Measurements from ENCODE around the gene CYB561.

Gene CYB561

DNA sequence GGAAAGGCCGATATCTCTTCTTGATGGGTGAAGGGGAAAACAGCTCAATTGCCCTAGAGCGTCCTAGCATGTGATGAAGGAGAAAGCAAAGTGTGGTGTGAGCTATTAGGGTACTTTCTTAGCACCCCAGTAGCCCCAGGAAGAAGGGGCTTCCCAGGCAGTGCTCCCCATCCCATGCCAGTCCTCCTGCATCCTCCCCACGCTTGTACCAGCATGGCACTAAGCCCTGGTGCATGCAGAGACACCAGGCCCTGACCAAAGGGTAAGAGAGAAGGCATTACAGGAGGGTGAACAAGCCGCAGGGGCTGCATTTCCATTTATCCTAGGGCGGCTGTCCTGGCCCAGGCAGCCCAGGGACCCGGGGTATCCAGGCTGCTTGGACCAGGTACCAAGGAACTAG is 3.1 kb downstream of the CYB561 start:
- no peak for DNase-seq (ENCODE audit: low spot score)
- Histone ChIP-seq H3K27ac (no peak overlapping the region), H3K4me3 (no peak overlapping the region)
- TF ChIP-seq, protein P1, sequence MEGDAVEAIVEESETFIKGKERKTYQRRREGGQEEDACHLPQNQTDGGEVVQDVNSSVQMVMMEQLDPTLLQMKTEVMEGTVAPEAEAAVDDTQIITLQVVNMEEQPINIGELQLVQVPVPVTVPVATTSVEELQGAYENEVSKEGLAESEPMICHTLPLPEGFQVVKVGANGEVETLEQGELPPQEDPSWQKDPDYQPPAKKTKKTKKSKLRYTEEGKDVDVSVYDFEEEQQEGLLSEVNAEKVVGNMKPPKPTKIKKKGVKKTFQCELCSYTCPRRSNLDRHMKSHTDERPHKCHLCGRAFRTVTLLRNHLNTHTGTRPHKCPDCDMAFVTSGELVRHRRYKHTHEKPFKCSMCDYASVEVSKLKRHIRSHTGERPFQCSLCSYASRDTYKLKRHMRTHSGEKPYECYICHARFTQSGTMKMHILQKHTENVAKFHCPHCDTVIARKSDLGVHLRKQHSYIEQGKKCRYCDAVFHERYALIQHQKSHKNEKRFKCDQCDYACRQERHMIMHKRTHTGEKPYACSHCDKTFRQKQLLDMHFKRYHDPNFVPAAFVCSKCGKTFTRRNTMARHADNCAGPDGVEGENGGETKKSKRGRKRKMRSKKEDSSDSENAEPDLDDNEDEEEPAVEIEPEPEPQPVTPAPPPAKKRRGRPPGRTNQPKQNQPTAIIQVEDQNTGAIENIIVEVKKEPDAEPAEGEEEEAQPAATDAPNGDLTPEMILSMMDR (IDR thresholded peaks at IDR 0.05), result no peak

DNA sequence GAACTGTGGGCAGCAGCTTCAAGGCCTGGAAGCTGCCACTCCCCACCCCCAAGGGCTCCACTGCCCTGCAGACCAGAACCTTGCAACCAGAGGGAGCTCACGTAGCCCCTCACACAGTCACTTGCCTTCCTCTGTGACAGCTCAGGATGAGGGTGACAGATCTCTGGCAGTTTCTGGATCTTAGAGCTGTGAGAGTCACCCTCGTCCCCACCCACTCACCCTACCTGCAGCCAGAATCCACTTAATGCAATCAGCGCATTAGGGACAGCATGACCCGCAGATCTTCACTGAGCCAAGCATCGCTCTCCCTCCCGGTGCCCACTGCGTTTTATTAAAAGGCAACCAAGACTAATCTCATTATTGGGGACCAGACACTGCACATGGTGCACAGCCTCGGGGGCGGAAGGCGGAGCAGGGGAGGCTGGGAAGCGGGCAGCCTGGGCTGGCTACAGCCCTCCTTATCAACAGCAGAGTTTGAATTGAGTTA is 3.5 kb downstream of the CYB561 start:
- Histone ChIP-seq H3K27ac (no peak overlapping the region), H3K4me3 (no peak overlapping the region)
- TF ChIP-seq, protein P1 (IDR thresholded peaks at IDR 0.05), result no peak
- no peak for DNase-seq (ENCODE audit: low spot score)

DNA sequence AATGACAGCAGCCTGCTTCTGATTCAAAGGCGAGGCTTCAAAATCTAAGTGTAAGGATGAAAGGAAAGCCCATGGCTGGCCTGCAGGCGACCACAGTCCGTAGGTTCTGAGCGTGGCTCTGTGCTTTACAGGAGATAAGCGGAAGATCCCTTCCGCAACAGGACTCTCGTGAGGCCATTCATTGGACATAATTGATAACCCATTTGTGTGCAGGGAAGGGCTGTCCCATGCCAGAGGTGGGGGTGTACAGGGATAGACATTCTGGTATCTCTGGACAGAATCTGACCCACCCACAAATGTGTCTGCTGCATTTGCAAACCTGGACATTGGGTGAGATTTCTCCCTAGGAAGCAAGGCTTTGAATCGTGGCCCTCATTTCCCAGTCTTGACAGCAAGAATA is 4.0 kb downstream of the CYB561 start:
- no peak for DNase-seq (ENCODE audit: low spot score)
- TF ChIP-seq, protein P1 (IDR thresholded peaks at IDR 0.05), result no peak
- Histone ChIP-seq H3K27ac (no peak overlapping the region), H3K4me3 (no peak overlapping the region)

DNA sequence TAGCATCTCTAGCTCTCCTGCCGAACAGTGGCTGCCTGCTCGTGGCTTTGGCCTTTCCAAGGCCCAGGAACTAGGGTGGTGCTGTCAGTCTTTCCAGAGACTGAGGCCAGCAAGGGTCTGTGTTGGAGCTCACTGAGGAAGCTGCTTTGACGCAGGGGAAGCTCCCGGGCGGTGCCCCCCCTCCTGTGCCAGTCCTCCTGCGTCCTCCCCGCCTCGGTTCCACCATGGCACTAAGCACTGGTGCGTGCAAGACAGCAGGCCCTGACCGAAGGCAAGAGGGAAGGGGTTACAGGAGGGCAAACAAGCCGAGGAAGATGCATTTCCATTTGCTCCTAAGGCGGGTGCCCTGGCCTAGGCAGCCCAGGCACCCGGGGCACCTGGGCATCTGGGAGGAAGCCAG is 4.5 kb downstream of the CYB561 start:
- Histone ChIP-seq H3K4me3 (no peak overlapping the region), H3K27ac (no peak overlapping the region)
- TF ChIP-seq, protein P1 (IDR thresholded peaks at IDR 0.05), result no peak
- DNase-seq (ENCODE audit: low spot score), result no peak

DNA sequence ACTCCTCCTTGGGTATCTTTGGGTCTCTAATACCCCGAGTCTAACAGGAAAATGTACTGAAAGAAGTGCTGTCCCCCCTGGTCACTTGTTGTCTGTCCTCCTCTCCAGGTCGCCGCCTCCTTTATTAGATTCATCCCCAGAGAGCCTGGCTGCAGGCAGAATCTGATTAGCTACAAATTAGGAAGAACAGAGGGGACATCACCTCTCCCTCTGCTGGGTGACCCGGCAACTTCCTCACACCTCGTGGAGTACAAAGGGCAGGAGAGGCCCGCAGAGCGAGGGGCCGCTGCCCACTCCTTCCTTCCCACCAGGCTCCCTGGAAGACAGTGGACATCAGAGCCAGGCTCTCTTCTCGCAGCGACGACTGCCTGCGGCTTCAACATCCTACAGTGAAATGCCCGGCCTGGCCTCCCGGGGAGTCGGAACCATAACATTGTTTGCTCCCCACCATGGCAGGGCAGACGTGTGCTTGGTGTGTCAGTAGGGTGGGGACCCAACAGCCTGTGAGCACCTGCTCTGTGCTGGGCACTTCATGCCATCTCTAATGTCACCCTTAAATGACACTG is 5.3 kb downstream of the CYB561 start:
- Histone ChIP-seq H3K27ac (no peak overlapping the region), H3K4me3 (no peak overlapping the region)
- TF ChIP-seq, protein P1 (IDR thresholded peaks at IDR 0.05), result no peak
- DNase-seq (ENCODE audit: low spot score), result no peak

DNA sequence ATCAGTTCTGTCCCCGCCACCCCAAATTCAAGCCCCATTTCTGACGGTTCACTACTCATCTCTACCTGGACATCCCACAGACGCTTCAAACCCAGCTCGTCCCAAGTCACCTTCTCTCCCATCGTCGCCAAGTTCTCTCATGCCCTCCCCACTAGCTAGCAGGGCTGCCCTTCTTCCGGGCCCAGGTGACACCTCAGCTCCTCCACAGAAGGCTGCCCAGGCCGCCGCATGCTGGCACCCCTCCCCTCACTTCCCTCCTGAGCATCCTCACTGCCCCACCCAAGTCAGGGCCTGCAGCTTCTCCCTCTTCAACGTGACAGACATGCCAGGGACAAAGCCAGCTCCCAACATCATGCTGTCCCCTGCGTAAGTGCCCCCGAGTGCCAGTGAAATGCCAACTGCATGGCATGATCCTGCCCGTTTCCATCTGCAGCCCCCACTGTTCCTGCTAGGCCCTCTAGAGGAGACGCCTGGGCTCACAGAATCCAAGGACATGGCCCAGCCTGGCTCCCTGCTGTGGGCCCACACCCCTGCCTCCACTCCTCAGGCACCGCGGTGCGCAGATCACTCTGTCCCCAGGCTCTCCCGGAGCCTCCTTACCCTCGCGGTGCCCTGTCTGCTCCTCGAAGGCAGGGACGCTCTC is 5.9 kb downstream of the CYB561 start:
- Histone ChIP-seq H3K4me3 (no peak overlapping the region), H3K27ac (peak overlapping the region in 1 of 2 donors; percentile 70)
- no peak for DNase-seq (ENCODE audit: low spot score)
- TF ChIP-seq, protein P1 (IDR thresholded peaks at IDR 0.05), result no peak

DNA sequence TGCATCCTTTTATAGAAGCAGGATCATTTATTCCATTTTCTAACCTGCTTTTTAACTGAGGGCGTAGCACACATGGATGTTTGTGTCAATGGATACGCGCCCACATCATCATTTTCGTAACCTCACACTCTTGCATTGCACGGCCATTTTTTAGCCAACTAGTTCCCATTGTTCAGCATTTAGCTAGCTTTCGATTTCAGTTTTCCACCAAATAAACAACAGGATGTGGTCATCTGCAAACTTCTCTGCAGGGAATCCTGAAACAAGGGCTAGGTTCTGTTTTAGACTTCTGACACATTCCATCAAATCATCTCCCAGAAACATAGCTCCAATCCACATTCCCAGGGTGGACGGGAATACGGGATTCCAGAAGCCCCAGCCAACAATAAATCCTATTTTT is 6.4 kb downstream of the CYB561 start:
- DNase-seq (ENCODE audit: low spot score), result no peak
- TF ChIP-seq, protein P1 (IDR thresholded peaks at IDR 0.05), result no peak
- Histone ChIP-seq H3K27ac (peak overlapping the region in 1 of 2 donors; percentile 70), H3K4me3 (no peak overlapping the region)

All from coronary artery (tissue), 2 donors.